Lung (tissue), 12 donors: ENCODE results near the gene TTC31. TPM values are rescaled to one million over a fixed set of nuclear protein-coding genes. Genes with fewer than 3 reads are reported as not detected.
"Not testable (repeated sequence)": the region's sequence is repeated elsewhere in the genome, so short reads cannot be mapped to it uniquely, and the experiment has no call there.

ENCODE experiments used
- ATAC-seq: fragments of 200-7000 bp; cut with Tn5 transposase; one replicate; pipeline ENCODE4 v1.9.1; 2020; ENCODE audit warnings: moderate number of reproducible peaks; ENCODE audit not compliant: insufficient read depth, low FRiP score
- DNase-seq, 3 donors: peaks; one replicate each; pipeline ENCODE4 v3.0.0-alpha.2; 2013 to 2017
- H3K27ac ChIP-seq, 2 donors: one replicate each; pipeline ENCODE4 v1.5.1; 2013; ENCODE audit warnings: mild to moderate bottlenecking in 2 of 2, moderate library complexity in 2 of 2, control low read depth in 1 of 2, inconsistent platforms in 1 of 2, low read depth in 1 of 2, low read length in 1 of 2
- H3K27me3 ChIP-seq, 3 donors: one replicate each; pipeline ENCODE4 v1.5.1; 2013; ENCODE audit warnings: low read length in 2 of 3; ENCODE audit not compliant: control insufficient read depth in 3 of 3, insufficient read depth in 3 of 3
- H3K36me3 ChIP-seq, 4 donors: one replicate each; pipeline ENCODE4 v1.5.1; 2013; ENCODE audit warnings: low read length in 4 of 4, mild to moderate bottlenecking in 1 of 4, moderate library complexity in 1 of 4; ENCODE audit not compliant: control insufficient read depth in 4 of 4, insufficient read depth in 4 of 4
- H3K4me1 ChIP-seq, 5 donors: one replicate each; pipeline ENCODE4 v1.5.1; 2013; ENCODE audit warnings: low read length in 5 of 5, mild to moderate bottlenecking in 2 of 5, moderate library complexity in 1 of 5; ENCODE audit not compliant: control insufficient read depth in 5 of 5, insufficient read depth in 5 of 5
- H3K4me3 ChIP-seq: one replicate; pipeline ENCODE4 v1.5.1; 2013; ENCODE audit warnings: mild to moderate bottlenecking, control low read depth, moderate library complexity
- H3K9ac ChIP-seq, 2 donors: one replicate each; pipeline ENCODE4 v1.5.1; 2013; ENCODE audit warnings: low read length in 2 of 2, control low read depth in 1 of 2; ENCODE audit not compliant: insufficient read depth in 1 of 2
- H3K9me3 ChIP-seq, 4 donors: one replicate each; pipeline ENCODE4 v1.5.1; 2013; ENCODE audit warnings: low read length in 3 of 4, mild to moderate bottlenecking in 1 of 4, moderate library complexity in 1 of 4; ENCODE audit not compliant: control insufficient read depth in 4 of 4, insufficient read depth in 3 of 4
- CTCF ChIP-seq: IDR thresholded peaks from 2 replicates; pipeline ENCODE4 v1.5.1; 2012; ENCODE audit warnings: mild to moderate bottlenecking; ENCODE audit errors: control extremely low read depth, extremely low read depth
- WGBS, 2 donors: extraction: QIAGEN DNeasy Blood & Tissue Kit; methylation state at CpG; one replicate each; pipeline ENCODE4 v1.1.7; 2013; 5-methylcytosine and 5-hydroxymethylcytosine counted together
- polyA plus RNA-seq, 2 donors: library from polyadenylated mRNA; stranded (reverse); fragments of 200-250 nt; gene quantifications; one replicate each; pipeline ENCODE4 v1.2.1, GENCODE V29; 2013
- total RNA-seq, 2 donors: library from RNA; depleted of rRNA in 1 of 2; stranded (reverse); fragments of >200 nt in 1 of 2; gene quantifications; one replicate each; pipeline ENCODE4 v1.2.1, GENCODE V29; 2014 to 2021
- donor health status: control.
- donor health status: control.
- donor health status: Bipolar disorder and iron deficiency.
- donor health status: healthy.
- donor health status: DM: yes; HTN: yes; CAD: no.

Gene TTC31
- total and polyA plus RNA-seq, 4 donors: 13.7 to 23.7 (median 20.0) TPM

GRCh38 chr2:74440378-74441169, 42.3 kb upstream of the TTC31 start:
- Histone ChIP-seq H3K4me3 (peak overlapping the region; percentile 50), H3K9me3 (no peaks in the 10 kb centered on the region), H3K36me3 (peaks cover 0 to 3% (median 0%) of the 10 kb centered on the region in 4 donors), H3K27me3 (no peaks in the 10 kb centered on the region), H3K9ac (peak overlapping the region; percentile 55 to 81), H3K27ac (peak overlapping the region; percentile 82 to 89), H3K4me1 (peaks cover 0 to 63% (median 21%) of the 10 kb centered on the region in 5 donors)
- DNase-seq (peak; percentile 96 to 99 (median 98)), ATAC-seq (peak; percentile 82)
- no peak for TF ChIP-seq CTCF
- WGBS, 2 donors: 16 to 21% methylated on average over 42 to 45 of the region's 45 CpGs

GRCh38 chr2:74441170-74441689, 41.7 kb upstream of the TTC31 start:
- H3K27me3 ChIP-seq: no peaks in the 10 kb centered on the region
- TF ChIP-seq CTCF: no peak
- no peak for ATAC-seq

GRCh38 chr2:74441690-74442482, 41.0 kb upstream of the TTC31 start, which contains the start of gene RTKN:
TSS of gene RTKN (minus strand) at chr2:74441937. CDS start at chr2:74441816, 121 bp downstream.
- peak within 1 kb of the TSS; percentile 42 for H3K4me3 ChIP-seq
- H3K36me3 ChIP-seq: no peaks in the 10 kb centered on the region
- peaks cover 0 to 52% (median 21%) of the 10 kb centered on the region in 5 donors for H3K4me1 ChIP-seq
- H3K9me3 ChIP-seq: no peaks in the 10 kb centered on the region
- peak; percentile 46 to 58 (median 52) for DNase-seq
- TF ChIP-seq CTCF: no peak
- peak within 1 kb of the TSS; percentile 53 to 81 for H3K9ac ChIP-seq
- ATAC-seq: peak; percentile 73
- peak within 1 kb of the TSS; percentile 82 to 89 for H3K27ac ChIP-seq
- 14 to 19% methylated on average over 75 of the region's 75 CpGs for WGBS, 2 donors
- H3K27me3 ChIP-seq: no peaks in the 10 kb centered on the region

More at GRCh38 chr2:74441170-74441689, 41.7 kb upstream of the TTC31 start:
- no peak for DNase-seq
- Histone ChIP-seq H3K4me3 (peak overlapping the region; percentile 42), H3K9me3 (no peaks in the 10 kb centered on the region), H3K27ac (peak overlapping the region; percentile 82 to 89), H3K4me1 (peaks cover 0 to 59% (median 21%) of the 10 kb centered on the region in 5 donors), H3K36me3 (no peaks in the 10 kb centered on the region), H3K9ac (peak overlapping the region; percentile 53 to 81)
- 34 to 43% methylated on average over 33 of the region's 33 CpGs for WGBS, 2 donors

- Histone ChIP-seq H3K27ac (peak overlapping the region in 1 of 2 donors; percentile 41), H3K9ac (peak overlapping the region in 1 of 2 donors; percentile 29), H3K4me1 (peaks cover 0 to 44% (median 20%) of the 10 kb centered on the region in 5 donors)
- not testable (repeated sequence) for H3K9me3 ChIP-seq, DNase-seq, ATAC-seq, H3K27me3 ChIP-seq, H3K36me3 ChIP-seq, H3K4me3 ChIP-seq
- WGBS, 2 donors: 89 to 90% methylated on average over 16 of the region's 16 CpGs
Observed at GRCh38 chr2:74442483-74443297, 40.2 kb upstream of the TTC31 start.
